AG04449 (cell line): Measurements from ENCODE around the gene CHRNA9.

Experiments
- CTCF ChIA-PET: fragments of 350-600 bp; formaldehyde crosslinking; extraction: SDS; loops from one replicate; lab custom pipeline; 2021; ENCODE audit warnings: antibody characterized with exemption; lab: Yijun Ruan, JAX
- POLR2A ChIA-PET: fragments of 400-600, 350-600 bp; formaldehyde crosslinking; extraction: SDS; loops from one replicate; lab custom pipeline; 2020; ENCODE audit warnings: antibody characterized with exemption, inconsistent platforms; lab: Yijun Ruan, JAX
- DNase-seq: peaks from one replicate; pipeline ENCODE4 v3.0.0-alpha.2; 2010; ENCODE audit warnings: low read depth, low spot score
- H3K4me3 ChIP-seq: 2 replicates; pipeline ENCODE4 v1.5.1; 2011; ENCODE audit warnings: low read depth, mild to moderate bottlenecking, control low read depth, low read length
- TF ChIP-seq, protein P1 (sequence below): IDR thresholded peaks from one replicate; pipeline ENCODE4 v1.5.1; 2011; ENCODE audit warnings: mild to moderate bottlenecking, moderate library complexity, low read length, control low read depth, inconsistent platforms; ENCODE audit not compliant: insufficient read depth; ENCODE audit errors: missing control alignments

CHRNA9 gene

DNA sequence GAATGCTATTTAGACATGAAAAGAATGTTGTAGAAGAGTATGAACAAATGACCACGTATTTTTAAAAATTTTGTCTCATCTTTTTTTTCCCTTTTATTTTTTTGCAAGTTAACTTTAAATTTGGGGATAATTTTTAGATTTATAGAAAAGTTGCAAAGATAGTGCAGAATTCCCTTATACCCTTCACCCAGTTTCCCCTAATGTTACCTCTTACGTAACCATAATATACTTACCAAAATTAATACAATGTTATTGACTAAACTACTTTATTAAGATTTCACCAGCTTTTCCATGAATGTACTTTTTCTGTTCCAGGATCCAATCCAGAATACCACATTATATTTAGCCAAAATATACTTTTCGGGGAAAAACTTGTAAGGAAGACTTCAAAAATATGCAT is 12.3 kb downstream of the CHRNA9 start:
- ChIA-PET CTCF (interaction anchor here (1.3 to 3.1 kb wide), 2 partner anchors 9 to 30 kb away, joined by 3 to 8 read pairs; no protein-coding TSS in a partner anchor), POLR2A (interaction anchor here (0.6 kb wide), 1 partner anchor 112 kb away, joined by 3 read pairs; no protein-coding TSS in a partner anchor)
- no peak overlapping the region for H3K4me3 ChIP-seq
- TF ChIP-seq, protein P1, sequence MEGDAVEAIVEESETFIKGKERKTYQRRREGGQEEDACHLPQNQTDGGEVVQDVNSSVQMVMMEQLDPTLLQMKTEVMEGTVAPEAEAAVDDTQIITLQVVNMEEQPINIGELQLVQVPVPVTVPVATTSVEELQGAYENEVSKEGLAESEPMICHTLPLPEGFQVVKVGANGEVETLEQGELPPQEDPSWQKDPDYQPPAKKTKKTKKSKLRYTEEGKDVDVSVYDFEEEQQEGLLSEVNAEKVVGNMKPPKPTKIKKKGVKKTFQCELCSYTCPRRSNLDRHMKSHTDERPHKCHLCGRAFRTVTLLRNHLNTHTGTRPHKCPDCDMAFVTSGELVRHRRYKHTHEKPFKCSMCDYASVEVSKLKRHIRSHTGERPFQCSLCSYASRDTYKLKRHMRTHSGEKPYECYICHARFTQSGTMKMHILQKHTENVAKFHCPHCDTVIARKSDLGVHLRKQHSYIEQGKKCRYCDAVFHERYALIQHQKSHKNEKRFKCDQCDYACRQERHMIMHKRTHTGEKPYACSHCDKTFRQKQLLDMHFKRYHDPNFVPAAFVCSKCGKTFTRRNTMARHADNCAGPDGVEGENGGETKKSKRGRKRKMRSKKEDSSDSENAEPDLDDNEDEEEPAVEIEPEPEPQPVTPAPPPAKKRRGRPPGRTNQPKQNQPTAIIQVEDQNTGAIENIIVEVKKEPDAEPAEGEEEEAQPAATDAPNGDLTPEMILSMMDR, result no peak
- no peak for DNase-seq

DNA sequence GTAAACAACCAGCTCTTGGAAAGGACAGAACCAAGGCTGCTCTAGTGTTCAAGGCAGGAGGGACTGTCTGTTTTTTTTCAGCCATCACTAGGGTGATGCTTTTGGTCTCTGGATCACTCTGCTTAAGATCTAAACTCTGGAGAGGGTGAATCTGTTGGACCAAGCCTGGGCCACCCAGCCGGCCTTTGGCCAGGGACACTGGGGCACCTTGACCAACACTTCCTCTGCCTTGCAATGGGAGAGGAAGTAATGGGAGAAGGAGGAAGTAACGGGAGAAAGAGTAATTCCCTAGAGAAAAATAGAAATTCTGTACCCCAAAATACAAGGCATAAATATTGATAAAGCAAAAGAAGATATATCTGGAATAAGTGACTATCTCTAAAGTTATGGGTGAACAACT is 12.9 kb downstream of the CHRNA9 start:
- ChIA-PET CTCF (interaction anchor here (3.1 kb wide), 1 partner anchor 31 kb away, joined by 8 read pairs; no protein-coding TSS in a partner anchor), POLR2A (no interaction called here)
- TF ChIP-seq, protein P1, result no peak
- DNase-seq, result no peak
- no peak overlapping the region for H3K4me3 ChIP-seq

DNA sequence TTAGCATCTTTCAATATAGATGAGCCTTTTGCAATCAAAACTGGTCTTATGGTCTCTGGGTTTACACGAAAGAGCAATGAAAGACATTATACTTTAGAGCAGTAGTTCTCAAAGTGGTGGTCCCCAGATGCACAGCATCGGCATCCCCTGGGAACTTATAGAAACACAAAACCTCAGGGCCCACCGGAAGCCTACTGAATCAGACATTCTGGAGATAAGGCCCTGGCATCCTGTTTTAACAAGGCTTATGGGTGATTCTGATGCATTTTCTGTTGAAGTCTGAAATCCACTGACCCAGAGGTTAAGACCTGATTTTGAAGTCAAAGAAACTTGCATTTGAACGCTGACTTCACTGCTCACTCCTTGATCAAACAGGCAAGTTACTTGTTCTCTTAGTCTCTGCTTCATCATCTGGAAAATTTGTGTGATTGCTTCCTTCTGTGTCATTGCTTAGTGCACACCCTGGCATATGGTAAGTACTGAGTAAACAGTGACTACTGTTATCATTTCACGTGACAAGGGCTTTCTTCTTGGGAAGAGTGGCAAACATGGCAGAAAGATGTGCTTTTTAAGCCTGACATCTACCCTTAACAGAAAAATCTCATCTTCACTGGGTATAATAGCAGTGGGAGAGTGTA is 14.5 kb downstream of the CHRNA9 start:
- POLR2A ChIA-PET, result no interaction called here
- no peak for DNase-seq
- TF ChIP-seq, protein P1, result no peak
- no peak overlapping the region for H3K4me3 ChIP-seq
- CTCF ChIA-PET, result no interaction called here

DNA sequence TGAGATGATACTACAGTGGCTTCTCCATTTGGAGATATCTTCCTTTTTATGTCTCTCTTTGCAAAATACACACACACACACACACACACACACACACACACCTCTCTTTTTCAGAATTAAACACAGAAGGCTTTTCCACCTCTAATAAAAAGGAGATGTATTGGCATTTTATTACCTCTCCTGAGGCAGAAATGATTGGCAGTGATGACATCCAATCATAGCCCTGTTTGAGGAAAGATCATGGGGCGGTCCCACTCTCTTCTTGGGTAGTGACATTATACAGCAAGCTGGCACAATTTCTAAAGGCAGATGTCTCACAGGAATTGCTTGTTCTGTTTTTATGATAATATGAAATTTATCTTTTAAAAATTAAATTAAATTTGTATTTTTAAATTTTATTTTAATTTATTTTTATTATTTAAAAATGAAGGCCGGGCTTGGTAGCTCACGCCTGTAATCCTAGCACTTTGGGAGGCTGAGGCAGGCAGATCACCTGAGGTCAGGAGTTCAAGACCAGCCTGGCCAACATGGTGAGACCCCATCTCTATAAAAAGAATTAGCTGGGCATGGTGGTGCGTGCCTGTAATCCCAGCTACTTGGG is 15.6 kb downstream of the CHRNA9 start:
- H3K4me3 ChIP-seq, result no peak overlapping the region
- ChIA-PET POLR2A (no interaction called here), CTCF (interaction anchor here (0.5 kb wide), 1 partner anchor 201 kb away, joined by 3 read pairs; no protein-coding TSS in a partner anchor)
- TF ChIP-seq, protein P1, result no peak
- DNase-seq, result no peak

DNA sequence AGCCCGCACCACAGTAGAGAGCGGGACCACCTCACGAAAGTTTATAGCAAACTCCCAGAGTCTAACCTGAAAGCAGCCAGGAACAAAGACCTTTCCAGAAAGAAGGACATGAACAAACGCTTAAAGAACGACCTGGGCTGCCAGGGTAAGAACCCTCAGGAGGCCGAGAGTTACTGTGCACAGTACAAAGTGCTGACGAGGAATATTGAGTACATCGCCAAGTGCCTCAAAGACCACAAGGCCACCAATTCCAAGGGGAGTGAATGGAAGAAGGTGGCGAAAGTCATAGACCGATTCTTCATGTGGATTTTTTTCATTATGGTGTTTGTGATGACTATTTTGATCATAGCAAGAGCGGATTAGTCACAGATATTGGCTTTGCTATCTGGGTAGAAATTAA is 19.0 kb downstream of the CHRNA9 start:
- POLR2A ChIA-PET, result no interaction called here
- no peak for DNase-seq
- no peak overlapping the region for H3K4me3 ChIP-seq
- TF ChIP-seq, protein P1, result no peak
- CTCF ChIA-PET, result interaction anchor here (1.0 kb wide), 1 partner anchor 34 kb away, joined by 3 read pairs; no protein-coding TSS in a partner anchor

DNA sequence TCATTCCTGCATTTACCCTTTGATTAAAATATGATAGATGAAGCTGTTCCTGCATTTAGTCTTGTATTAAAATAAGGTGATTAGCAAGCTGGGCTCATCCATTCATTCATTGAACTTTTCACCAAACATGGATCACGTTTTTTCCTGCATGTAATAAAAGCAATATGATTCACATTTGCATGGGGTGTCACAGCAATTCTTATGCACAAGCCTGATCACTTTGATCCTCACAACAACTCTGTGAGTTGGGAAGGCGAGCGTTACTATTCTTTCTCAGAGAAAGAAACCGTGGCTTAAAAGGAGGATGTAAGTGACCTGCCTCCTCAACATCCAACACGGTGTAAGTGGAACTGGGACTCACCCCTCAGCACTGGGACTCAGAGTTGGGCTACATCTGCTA is 20.0 kb downstream of the CHRNA9 start:
- POLR2A ChIA-PET, result no interaction called here
- CTCF ChIA-PET, result interaction anchor here (0.8 to 1.0 kb wide), 2 partner anchors 30 to 35 kb away, joined by 3 read pairs; no protein-coding TSS in a partner anchor
- TF ChIP-seq, protein P1, result no peak
- DNase-seq, result no peak
- H3K4me3 ChIP-seq, result no peak overlapping the region
